Ectodermal cell (in vitro differentiated cells): Measurements from ENCODE around the gene IL18RAP.

Experiments used
- H3K27ac ChIP-seq: 2 replicates; pipeline ENCODE4 v1.7.0; 2013; ENCODE audit warnings: mild to moderate bottlenecking, low read depth, low read length; ENCODE audit not compliant: insufficient read depth, poor library complexity, severe bottlenecking
- H3K27me3 ChIP-seq: 2 replicates; pipeline ENCODE4 v1.7.0; 2013; ENCODE audit warnings: mild to moderate bottlenecking, low read length; ENCODE audit not compliant: insufficient read depth, control insufficient read depth, poor library complexity, severe bottlenecking
- H3K36me3 ChIP-seq: one replicate; pipeline ENCODE4 v1.7.0; 2013; ENCODE audit warnings: low read length; ENCODE audit not compliant: control insufficient read depth, insufficient read depth
- H3K4me1 ChIP-seq: one replicate; pipeline ENCODE4 v1.7.0; 2013; ENCODE audit warnings: low read length; ENCODE audit not compliant: control insufficient read depth, insufficient read depth
- H3K4me3 ChIP-seq: 2 replicates; pipeline ENCODE4 v1.7.0; 2013; ENCODE audit warnings: low read depth, low read length, control low read depth; ENCODE audit not compliant: insufficient read depth
- H3K9me3 ChIP-seq: 2 replicates; pipeline ENCODE4 v1.7.0; 2013; ENCODE audit warnings: mild to moderate bottlenecking, low read length, moderate library complexity; ENCODE audit not compliant: control insufficient read depth
- WGBS, 2 experiments: methylation state at CpG; one replicate each; pipeline ENCODE4 v1.1.7; 2013; ENCODE audit warnings: missing lambda C conversion rate in 2 of 2; 5-methylcytosine and 5-hydroxymethylcytosine counted together

IL18RAP gene

GRCh38 chr2:102434655-102435381 lies 11.9 kb downstream of the IL18RAP start:
- H3K4me3 ChIP-seq, result no peak overlapping the region
- H3K4me1 ChIP-seq, result no peaks in the 10 kb centered on the region
- no peaks in the 10 kb centered on the region for H3K36me3 ChIP-seq
- no peak overlapping the region for H3K27ac ChIP-seq
- H3K27me3 ChIP-seq, result no peaks in the 10 kb centered on the region
- WGBS, 2 experiments, result 92 to 100% methylated on average over 2 of the region's 2 CpGs
- no peaks in the 10 kb centered on the region for H3K9me3 ChIP-seq

GRCh38 chr2:102435741-102436140 lies 12.8 kb downstream of the IL18RAP start:
- no peaks in the 10 kb centered on the region for H3K27me3 ChIP-seq
- no peaks in the 10 kb centered on the region for H3K36me3 ChIP-seq
- H3K4me1 ChIP-seq, result no peaks in the 10 kb centered on the region
- no peak overlapping the region for H3K27ac ChIP-seq
- 93 to 98% methylated on average over 2 of the region's 2 CpGs for WGBS, 2 experiments
- H3K4me3 ChIP-seq, result no peak overlapping the region
- no peaks in the 10 kb centered on the region for H3K9me3 ChIP-seq

GRCh38 chr2:102436323-102436722 lies 13.4 kb downstream of the IL18RAP start:
- Histone ChIP-seq H3K4me3 (no peak overlapping the region), H3K27me3 (no peaks in the 10 kb centered on the region), H3K9me3 (no peaks in the 10 kb centered on the region), H3K36me3 (no peaks in the 10 kb centered on the region), H3K27ac (no peak overlapping the region), H3K4me1 (no peaks in the 10 kb centered on the region)
- WGBS, 2 experiments, result 45% methylated on average over 2 of the region's 3 CpGs; no CpG with 5 or more reads in 1 of the 2 experiments

GRCh38 chr2:102437122-102437521 lies 14.2 kb downstream of the IL18RAP start:
- no peaks in the 10 kb centered on the region for H3K9me3 ChIP-seq
- no peak overlapping the region for H3K27ac ChIP-seq
- WGBS, 2 experiments, result 95 to 98% methylated on average over 4 of the region's 4 CpGs
- H3K36me3 ChIP-seq, result no peaks in the 10 kb centered on the region
- no peaks in the 10 kb centered on the region for H3K4me1 ChIP-seq
- no peak overlapping the region for H3K4me3 ChIP-seq
- no peaks in the 10 kb centered on the region for H3K27me3 ChIP-seq

GRCh38 chr2:102438111-102438510 lies 15.2 kb downstream of the IL18RAP start:
- 92 to 93% methylated on average over 2 of the region's 3 CpGs for WGBS, 2 experiments
- Histone ChIP-seq H3K4me3 (no peak overlapping the region), H3K9me3 (no peaks in the 10 kb centered on the region), H3K4me1 (no peaks in the 10 kb centered on the region), H3K36me3 (no peaks in the 10 kb centered on the region), H3K27me3 (no peaks in the 10 kb centered on the region), H3K27ac (no peak overlapping the region)

- 90 to 95% methylated on average over 2 of the region's 2 CpGs for WGBS, 2 experiments
- H3K27me3 ChIP-seq, result no peaks in the 10 kb centered on the region
- no peaks in the 10 kb centered on the region for H3K9me3 ChIP-seq
- H3K36me3 ChIP-seq, result no peaks in the 10 kb centered on the region
- no peak overlapping the region for H3K4me3 ChIP-seq
- H3K27ac ChIP-seq, result no peak overlapping the region
- no peaks in the 10 kb centered on the region for H3K4me1 ChIP-seq
Measured at GRCh38 chr2:102438578-102438977, 15.6 kb downstream of the IL18RAP start.

- Histone ChIP-seq H3K27me3 (no peaks in the 10 kb centered on the region), H3K4me1 (no peaks in the 10 kb centered on the region), H3K27ac (no peak overlapping the region), H3K4me3 (no peak overlapping the region), H3K36me3 (no peaks in the 10 kb centered on the region), H3K9me3 (no peaks in the 10 kb centered on the region)
- 66 to 73% methylated on average over 5 to 6 of the region's 6 CpGs for WGBS, 2 experiments
Measured at GRCh38 chr2:102439065-102439695, 16.2 kb downstream of the IL18RAP start.

GRCh38 chr2:102442967-102443828 lies 20.2 kb downstream of the IL18RAP start:
- H3K27ac ChIP-seq, result no peak overlapping the region
- WGBS, 2 experiments, result 63 to 64% methylated on average over 13 of the region's 13 CpGs
- H3K9me3 ChIP-seq, result no peaks in the 10 kb centered on the region
- H3K27me3 ChIP-seq, result no peaks in the 10 kb centered on the region
- H3K4me3 ChIP-seq, result no peak overlapping the region
- H3K4me1 ChIP-seq, result no peaks in the 10 kb centered on the region
- no peaks in the 10 kb centered on the region for H3K36me3 ChIP-seq

- no peaks in the 10 kb centered on the region for H3K27me3 ChIP-seq
- H3K36me3 ChIP-seq, result no peaks in the 10 kb centered on the region
Measured at GRCh38 chr2:102444233-102444632, 21.3 kb downstream of the IL18RAP start.

GRCh38 chr2:102446936-102447335 lies 24.0 kb downstream of the IL18RAP start:
- no peaks in the 10 kb centered on the region for H3K4me1 ChIP-seq
- H3K4me3 ChIP-seq, result no peak overlapping the region
- no peaks in the 10 kb centered on the region for H3K36me3 ChIP-seq
- 95% methylated on average over 9 of the region's 9 CpGs for WGBS, 2 experiments
- H3K27me3 ChIP-seq, result no peaks in the 10 kb centered on the region
- H3K27ac ChIP-seq, result no peak overlapping the region
- no peaks in the 10 kb centered on the region for H3K9me3 ChIP-seq

More at GRCh38 chr2:102444233-102444632, 21.3 kb downstream of the IL18RAP start:
- H3K4me3 ChIP-seq, result no peak overlapping the region
- 78 to 90% methylated on average over 2 to 3 of the region's 3 CpGs for WGBS, 2 experiments
- H3K9me3 ChIP-seq, result no peaks in the 10 kb centered on the region
- H3K27ac ChIP-seq, result no peak overlapping the region
- no peaks in the 10 kb centered on the region for H3K4me1 ChIP-seq
